GM18520 (cell line): ENCODE results near the gene CAMK2A.

Experiments
- ATAC-seq: cut with Tn5 transposase; IDR thresholded peaks from one replicate; pipeline ENCODE4 v1.9.1; 2021; ENCODE audit not compliant: unreplicated experiment

Gene CAMK2A

DNA sequence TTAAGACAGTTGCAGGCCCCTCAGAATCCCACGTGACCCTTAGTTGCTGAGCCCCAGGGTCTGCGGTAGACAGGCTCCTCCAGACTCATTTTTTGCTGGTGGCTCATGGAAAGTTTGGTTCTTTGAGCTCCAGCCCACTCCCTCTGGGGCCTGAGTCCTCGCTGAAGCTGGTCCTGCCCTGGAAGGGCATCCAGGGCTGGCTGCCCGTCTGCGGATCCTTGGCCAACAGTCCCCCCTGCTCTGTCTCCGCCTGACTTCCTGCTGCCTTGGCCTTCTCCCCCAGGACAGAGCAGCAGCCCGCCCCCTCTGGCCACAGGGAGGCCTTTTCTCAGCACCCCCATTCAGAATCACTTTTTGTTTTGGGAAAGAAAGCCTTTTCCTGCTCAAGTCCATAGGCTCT lies 75.3 kb downstream of the CAMK2A start:
- no peak for ATAC-seq

DNA sequence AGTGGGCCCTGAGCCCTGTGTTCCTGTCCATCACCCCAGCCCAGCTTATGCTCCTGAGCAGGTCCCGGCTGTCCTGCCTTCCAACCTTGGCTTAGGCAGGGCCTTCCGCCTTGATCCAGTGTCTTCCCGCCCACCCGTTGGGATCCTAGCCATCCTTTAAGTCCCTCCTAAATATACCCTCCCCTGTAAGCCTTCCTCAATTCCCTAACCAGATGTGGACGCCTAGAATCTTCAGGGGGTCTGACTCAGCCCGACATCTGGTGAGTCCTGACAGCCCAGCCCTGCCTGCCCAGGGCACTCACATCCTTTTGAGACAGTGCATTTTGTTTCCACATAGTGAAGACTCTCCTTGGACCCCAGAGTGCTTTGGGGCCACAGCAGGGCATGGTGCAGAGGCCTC lies 76.0 kb downstream of the CAMK2A start:
- no peak for ATAC-seq

DNA sequence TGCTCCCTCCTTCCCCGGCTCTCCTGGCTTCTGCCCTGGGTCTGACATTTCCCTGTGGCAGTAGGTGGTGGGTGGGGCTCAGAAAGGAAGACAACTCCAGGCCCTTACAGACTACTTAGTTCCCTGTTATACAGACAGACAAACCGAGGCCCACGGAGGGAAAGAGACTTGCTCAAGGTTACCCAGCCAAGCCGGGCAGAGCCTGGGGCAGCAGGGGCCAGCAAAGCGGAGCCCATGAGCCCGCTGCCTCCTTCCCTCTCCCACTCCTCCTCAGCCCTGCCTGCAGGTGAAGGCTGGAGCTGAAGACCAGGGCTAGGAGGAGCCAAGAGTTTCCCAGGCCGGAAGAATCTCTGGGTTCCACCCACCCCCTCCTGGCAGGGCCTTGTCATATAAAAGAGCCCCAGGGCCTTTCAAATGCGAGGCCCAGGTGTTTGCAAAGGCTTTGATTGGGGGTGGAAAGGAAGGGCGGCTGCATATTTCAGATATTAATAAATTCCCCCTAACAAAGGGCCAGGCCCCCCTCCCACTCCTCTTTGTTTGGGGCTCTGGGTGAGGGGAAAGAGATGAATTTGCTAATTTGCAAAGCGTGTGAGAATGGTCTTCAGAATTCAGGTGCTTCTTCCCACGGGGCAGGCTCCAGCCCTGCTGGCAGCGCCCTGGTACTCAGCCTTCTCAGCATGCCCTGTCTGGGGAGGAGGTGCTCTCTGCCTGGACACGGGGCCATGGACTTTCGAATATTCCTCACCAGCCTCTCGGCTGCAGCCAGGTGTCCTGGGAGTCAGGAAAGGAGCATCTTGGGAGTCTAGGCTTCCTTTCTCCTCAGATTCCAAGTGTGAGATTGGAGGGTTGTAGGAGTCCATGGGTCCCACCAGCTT lies 78.2 kb downstream of the CAMK2A start:
- no peak for ATAC-seq

DNA sequence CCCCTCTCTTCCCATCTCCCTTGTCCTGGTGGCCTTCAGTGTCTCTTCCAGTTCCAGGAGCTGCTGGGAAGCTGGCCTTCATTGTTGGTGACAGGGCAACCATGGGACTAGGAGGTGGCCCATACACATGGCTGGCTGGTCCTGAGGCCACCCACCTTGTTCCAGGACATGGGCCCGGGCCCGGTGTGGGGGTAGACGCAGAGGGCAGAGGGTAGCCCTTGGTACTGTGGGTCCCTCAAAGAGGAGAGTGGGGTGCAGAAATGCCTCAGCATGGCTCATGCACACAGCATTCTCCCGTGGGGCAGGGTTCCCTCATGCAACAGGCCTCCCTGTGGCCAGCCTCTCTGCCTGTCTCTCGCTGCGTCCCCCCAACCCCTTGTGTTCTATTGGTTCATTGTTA lies 78.9 kb downstream of the CAMK2A start:
- ATAC-seq = no peak

DNA sequence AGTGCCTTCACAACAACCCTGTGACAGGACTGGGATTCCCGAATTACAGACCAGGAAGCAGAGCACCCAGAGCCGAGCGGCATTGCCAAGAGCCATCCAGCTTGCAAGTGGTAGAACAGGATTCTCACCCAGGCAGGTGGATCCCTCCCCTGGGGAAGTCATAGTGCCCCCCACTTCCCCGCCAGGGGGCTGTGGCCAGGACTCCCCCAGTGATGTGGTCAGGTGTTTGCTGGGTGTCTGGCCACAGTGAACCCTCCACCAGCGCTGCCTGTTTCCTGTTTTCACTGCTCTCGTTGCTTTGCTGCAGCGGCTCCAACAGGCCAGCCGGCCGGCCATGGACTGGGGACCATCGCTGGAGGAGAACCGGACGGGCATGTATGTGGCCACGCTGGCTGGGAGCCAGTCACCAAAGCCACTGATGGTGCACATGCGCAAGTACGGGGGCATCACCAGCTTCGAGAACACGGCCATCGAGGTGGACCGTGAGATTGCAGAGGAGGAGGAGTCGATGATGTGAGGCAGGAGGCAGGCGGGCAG lies 80.4 kb downstream of the CAMK2A start:
- no peak for ATAC-seq

DNA sequence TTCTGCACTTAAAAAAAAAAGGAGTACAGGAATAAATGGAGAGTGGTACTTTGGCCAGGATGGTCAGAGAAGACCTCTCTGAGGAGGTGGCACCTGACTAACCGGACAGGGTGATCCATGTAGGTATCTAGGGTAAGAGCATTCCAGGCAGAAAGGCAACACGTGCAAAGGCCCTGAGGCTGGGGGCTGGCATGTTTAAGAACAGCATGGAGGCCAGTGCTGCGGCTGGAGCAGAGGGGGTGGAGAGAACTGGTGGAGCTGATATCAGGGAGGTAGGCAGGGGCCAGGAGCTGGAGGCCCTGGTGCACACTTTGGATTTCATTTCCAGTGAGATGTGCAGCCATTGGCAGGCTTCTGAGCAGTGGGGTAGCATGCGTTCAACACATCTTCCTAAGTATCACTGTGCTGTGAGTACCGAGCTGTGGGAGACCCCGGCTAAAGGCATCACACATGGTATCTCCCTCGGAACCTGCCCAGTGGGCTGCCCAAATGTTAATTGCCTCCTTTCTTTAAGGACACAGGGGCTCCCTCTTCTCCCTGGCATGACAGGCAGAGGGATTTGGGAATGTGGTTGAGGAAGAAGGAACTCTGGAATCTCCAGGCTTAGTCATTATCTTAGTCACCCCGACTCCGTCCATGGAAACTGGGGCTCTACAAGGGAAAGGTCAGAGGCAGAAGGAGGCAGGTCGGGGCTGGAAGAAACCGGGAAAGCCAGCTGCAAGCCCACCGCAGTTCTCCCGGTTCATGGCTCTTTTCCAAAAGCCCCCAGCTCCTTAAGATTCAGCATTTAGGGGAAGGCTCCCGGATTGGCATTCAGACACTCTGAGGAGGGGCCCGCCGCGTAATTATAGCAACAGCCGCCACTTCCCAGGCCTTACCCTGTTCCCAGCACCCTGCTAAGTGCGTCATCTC lies 81.1 kb downstream of the CAMK2A start:
- no peak for ATAC-seq

DNA sequence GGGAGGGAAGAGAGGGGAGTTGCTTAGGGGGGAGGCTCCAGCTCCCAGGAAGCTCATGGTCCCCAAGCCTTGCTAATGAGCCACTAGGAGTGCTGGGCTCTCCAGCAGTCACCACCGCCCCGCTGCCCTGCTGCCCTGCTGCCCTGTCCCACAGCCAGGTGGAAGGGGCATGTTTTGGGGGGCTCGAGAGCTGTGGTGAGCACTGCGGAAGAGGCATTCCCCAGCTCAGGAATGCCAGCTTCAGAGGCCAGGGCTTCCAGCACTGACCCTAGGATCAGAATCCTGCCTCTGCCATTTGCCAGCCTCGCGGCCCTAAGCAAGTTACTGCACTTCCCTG lies 82.8 kb downstream of the CAMK2A start:
- no peak for ATAC-seq

DNA sequence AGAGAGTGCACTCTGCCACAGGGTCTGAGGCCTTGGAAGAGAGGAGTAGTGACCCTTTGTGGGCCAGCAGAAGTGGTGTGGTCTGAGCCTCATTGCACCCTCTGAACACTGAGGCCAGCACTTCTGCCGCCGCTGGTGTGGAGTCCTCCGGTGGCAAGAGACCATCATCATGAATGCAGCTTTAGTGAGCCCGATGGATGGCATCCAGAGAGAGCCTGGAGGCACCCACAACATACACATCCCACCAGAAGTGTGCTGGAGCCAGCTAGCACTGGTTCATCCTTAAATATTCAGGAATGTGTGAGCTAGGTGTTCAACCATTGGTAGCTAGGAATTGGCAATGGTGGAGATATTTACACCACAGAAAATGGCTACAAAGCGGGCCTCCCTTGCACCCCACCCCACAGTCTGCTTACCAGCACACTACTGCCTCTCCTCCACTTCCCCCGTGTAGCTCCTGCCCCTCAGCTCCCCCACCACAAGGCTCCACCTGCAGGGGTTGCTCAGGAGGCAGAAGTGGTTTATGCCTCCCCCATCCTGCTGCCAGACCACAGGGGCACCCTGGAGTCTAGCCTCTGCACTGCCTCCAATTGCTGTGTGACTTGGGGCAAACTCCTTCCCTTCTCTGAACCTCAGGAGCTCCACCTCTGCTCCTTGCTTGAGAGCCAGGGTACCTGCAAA lies 83.3 kb downstream of the CAMK2A start:
- no peak for ATAC-seq

DNA sequence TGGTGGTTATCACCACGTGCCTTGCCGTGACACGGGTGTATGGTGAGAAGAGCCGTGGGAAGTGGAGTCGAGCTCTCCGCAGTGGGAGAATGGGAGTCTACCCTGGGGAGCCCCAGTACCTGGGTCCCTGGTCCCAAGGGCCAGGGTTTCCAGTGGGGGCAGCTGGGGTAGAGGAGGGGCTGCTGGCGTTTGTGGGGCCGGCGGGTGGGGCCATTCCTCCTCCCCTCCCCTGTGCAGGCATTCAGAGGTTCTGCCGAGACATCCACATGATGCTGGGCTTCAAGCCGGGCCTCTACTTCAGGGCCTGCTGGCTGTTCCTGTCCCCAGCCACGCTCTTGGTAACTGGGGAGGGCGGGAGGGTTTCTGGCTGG lies 85.0 kb downstream of the CAMK2A start:
- ATAC-seq = no peak

DNA sequence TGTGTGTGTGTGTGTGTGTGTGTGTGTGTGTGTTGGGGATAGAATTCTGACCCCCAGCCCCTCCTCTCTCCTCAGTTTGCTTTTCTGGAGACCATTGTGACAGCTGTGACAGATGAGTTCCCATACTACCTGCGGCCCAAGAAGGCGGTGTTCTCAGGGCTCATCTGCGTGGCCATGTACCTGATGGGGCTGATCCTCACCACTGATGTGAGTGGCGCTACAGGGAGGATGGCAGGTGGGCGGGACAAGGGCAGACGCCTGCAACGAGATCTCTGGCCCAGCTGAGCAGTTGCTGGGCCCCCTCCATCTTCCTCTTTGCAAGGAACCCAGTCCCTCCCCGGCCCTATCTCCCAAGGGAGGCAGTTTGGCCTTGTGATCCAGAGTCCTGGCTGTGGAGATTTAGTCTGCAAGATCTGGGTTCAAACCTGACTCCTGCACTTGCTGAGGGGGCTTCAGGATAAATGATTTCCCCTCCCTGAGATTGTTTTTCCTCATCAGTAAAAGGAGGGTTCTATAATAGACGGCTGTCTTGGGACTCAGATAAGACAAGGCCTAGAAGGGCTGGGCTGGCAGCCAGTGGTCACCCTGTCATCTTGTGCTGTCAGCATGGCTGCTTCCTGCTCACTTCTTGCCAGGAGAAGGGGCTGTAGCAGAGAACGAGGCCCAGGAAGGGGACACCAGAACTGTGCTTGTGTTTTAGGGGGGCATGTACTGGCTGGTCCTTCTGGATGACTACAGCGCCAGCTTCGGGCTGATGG lies 85.6 kb downstream of the CAMK2A start:
- ATAC-seq = no peak

DNA sequence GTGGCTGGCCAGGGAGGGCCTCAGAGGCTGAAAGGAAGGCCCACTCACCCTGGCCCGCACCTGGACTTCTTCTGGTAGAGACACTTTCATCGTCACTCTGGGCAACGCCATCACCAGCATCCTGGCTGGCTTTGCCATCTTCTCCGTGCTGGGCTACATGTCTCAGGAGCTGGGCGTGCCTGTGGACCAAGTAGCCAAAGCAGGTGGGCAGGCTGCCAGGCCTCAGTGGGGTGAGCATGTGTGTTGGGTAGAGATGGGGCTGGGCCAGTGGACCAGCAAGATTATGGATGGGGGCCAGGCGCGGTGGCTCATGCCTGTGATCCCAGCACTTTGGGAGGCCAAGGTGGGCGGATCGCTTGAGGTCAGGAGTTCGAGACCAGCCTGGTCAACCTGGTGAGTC lies 87.1 kb downstream of the CAMK2A start:
- ATAC-seq = no peak

DNA sequence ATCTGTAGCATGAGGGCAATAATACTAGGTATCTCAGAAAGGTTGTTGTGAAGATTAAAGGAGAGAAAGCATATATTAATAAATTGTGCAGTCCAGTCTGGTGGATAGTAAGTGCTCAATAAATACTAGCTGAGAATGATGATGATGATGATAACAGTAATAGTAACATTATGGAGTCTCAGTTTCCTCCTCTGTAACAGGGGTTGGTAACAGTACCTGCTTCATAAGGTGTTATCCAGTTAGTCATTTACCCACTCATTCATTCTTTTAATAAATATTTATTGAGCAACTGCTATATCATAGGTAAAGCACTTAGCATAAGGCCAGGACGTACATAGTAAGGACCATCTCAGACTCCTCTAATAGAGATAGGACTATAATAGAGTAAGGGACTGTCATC lies 92.1 kb downstream of the CAMK2A start:
- no peak for ATAC-seq

DNA sequence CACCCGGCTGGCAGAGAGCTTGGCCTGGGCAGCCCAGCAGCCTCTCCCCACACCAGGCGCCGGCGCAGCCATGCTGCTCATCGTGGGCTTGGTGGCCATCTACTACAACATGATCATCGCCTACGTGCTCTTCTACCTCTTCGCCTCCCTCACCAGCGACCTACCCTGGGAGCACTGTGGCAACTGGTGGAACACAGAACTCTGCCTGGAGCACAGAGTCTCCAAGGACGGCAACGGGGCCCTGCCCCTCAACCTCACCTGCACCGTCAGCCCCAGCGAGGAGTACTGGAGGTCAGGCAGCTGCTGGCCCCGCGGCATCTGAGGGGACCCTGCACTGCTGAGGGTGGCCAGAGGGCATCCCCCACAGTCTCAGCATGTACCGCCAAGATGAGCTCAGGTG lies 92.6 kb downstream of the CAMK2A start:
- ATAC-seq = no peak

DNA sequence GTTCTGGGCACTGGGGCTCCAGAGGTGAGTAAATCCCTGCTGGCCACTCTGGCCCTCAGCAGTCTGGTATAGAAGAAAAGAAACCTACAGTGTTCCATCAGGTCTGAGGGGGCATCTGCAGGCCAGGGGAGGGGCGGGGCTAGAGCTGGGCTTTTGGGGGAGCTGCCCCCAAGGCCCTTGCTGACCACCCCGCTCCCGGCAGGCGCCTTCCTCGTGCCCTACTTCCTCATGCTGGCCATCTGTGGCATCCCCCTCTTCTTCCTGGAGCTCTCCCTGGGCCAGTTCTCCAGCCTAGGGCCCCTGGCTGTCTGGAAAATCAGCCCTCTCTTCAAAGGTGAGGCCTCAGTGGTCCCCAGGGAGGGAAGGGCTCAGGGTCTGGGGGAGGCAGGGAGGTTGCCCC lies 93.1 kb downstream of the CAMK2A start:
- no peak for ATAC-seq

DNA sequence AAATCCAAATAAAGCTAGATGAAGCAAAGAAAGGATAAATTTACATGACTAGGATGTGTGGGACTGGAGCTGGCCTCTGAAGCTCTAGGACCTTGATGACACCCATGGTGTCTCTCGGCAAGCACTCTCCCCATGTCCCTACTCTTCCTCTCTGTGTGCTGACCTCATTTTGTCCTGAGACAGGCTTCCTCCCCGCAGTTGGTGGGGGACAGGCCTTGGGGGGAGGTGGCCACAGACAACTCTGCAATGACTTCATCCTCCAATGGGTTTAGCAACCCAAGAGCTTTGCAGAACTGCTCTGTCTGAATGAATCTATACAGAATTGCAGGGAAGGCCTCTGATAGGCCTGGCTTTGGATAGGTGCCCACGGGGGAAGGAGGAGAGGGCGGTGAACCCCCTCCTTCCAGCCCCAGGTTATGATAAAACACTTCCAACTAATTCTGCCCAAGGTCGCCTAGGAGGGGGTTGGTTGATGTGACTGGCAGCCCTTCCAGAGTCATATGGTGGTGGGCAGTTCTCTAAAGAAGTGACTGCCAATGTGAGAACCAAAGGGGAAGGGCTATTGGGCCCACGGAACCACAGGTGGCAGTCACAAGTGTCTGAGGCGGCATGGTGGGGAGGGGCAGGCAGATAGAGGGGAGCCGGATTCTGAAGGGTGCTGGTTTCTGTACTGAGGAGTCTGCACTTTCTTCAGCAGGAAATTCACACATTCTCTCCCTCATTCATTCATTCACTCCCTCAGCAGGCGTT lies 93.7 kb downstream of the CAMK2A start:
- ATAC-seq = no peak

DNA sequence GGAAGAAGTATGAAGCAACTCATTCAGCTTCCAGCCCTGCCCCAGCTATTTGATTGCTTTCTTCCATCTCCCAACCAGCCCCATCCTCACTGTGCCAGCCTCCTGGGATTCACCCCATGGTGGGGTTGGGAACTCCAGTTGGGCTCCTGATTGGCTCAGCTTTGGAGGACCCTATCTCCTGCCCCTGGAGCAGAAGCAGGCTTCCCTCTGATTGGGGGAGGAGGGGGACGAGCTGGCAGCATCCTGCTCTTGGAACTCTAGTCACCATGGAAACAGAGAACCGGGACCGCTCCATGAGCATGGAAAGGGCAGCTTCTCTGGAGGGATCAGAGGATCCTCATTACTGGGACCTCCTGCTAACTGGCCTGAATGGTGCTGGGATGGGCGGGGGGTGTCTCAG lies 97.1 kb downstream of the CAMK2A start:
- no peak for ATAC-seq

DNA sequence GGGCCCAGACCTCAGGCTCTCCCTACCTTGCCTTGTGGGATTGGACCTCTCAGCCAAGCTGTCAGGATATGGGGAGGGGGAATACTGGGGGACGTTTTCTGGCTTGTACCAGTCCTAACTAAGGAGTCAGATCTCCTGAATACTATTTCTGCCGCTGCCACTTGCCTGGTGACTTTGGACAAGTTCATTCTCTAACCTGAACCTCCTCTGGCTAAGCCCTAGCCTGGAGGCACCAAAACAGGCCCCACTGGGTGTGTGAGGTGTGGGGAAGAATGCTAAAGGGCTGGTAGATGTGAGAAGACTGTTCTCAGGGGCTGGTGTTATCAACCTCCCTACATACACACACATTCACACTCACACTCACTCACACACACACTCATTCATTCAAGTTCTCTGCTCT lies 98.6 kb downstream of the CAMK2A start:
- no peak for ATAC-seq

DNA sequence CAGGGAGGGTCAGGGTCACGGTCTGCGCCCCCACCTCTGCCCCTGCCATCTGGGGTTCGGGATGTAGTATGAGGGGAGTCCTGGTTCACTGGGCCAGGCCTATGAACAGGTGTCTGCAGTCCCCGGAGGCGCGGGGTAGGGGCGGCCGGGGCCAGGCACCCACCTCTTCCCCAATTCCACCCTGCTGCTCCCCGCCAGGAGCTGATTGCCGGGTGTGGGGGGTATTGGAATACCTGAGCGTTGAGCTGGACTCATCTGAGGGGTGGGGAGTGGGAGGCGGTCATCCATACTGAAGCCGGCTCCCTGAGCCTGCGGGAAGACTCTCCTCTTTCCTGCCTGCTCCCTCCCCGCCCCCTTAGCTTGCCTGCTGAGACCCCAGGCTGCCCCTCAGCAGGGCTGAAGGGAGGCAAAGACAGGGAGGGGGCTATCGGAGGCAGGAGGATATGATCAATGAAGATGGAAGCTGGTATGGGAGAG lies 99.0 kb downstream of the CAMK2A start:
- ATAC-seq = no peak

DNA sequence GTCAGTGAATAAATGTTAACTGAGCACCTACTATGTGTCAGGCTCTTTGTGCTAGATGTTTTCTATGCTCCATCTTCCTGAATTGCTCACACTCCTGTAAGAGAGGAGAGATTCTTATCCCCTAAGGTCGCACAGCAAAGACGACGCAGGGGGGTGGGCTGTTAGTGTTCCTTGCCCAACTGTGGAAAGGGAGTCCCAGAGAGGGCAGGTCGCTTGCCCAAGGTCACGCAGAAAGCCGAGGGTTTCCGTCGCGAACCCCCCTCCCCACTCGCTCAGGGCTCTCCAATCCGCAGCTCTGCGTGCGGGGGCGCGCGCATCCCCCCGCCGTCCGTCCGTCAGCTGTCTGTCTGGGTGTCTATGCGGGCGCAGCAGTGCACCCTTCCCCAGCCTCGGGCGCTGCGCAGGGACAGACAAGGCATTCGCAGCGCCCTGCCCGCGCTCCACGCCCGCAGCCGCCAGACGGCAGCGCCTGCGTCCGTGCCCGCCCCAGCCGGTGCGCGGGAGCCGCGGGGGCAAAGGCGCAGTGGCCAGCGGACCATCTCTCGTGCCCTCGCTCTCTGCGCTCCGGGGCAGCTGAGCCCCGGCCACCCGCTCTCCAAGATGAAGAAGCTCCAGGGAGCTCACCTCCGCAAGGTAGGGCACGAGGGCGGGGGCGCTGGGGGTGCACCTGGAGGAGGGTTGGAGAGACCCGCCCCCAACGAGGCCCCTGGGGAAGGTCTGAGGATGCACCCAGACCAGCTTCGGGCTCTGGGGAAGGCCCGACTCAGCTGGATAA lies 99.7 kb downstream of the CAMK2A start, which contains the start of gene SLC6A7:
Gene SLC6A7, plus strand, starts transcription at position 335 of the 775 bp plus-strand sequence. Its CDS starts 266 bp downstream, at position 601.
- no peak for ATAC-seq
